Upper lobe of left lung (tissue), 6 donors: ENCODE measurements around the gene SGSH. TPM values are rescaled to one million over a fixed set of nuclear protein-coding genes. Genes with fewer than 3 reads are reported as not detected.
"Not testable (repeated sequence)": the region's sequence is repeated elsewhere in the genome, so short reads cannot be mapped to it uniquely, and the experiment has no call there.

Experiments used
- ATAC-seq, 2 donors: fragments of 200-7000 bp; cut with Tn5 transposase; one replicate each; pipeline ENCODE4 v1.9.1; 2022; ENCODE audit warnings: mild to moderate bottlenecking in 2 of 2, moderate library complexity in 2 of 2; ENCODE audit not compliant: low FRiP score in 2 of 2
- DNase-seq, 2 donors: peaks; one replicate each; pipeline ENCODE4 v3.0.0-alpha.2; 2019 to 2020
- H3K27ac ChIP-seq, 4 donors: fragments of 200-600 bp; sonication (generic); one replicate each; pipeline ENCODE4 v1.5.1; 2016 to 2019
- H3K27me3 ChIP-seq, 4 donors: fragments of 200-600 bp; sonication (generic); one replicate each; pipeline ENCODE4 v1.5.1; 2017 to 2019
- H3K36me3 ChIP-seq, 4 donors: fragments of 200-600 bp; sonication (generic); one replicate each; pipeline ENCODE4 v1.5.1; 2016 to 2019
- H3K4me1 ChIP-seq, 4 donors: fragments of 200-600 bp; sonication (generic); one replicate each; pipeline ENCODE4 v1.5.1; 2018 to 2019
- H3K4me3 ChIP-seq, 4 donors: fragments of 200-600 bp; sonication (generic); one replicate each; pipeline ENCODE4 v1.5.1; 2017 to 2019; ENCODE audit warnings: mild to moderate bottlenecking in 2 of 4, moderate library complexity in 1 of 4
- H3K9me3 ChIP-seq, 4 donors: fragments of 200-600 bp; sonication (generic); one replicate each; pipeline ENCODE4 v1.5.1; 2018 to 2019
- CTCF ChIP-seq, 6 experiments: fragments of 450-650 bp in 4 of 6; fragments of 200-600 bp in 2 of 6; sonication (generic) in 2 of 6; IDR thresholded peaks; one replicate each; pipeline ENCODE4 v1.5.1; 2016 to 2019; ENCODE audit warnings: antibody characterized with exemption in 6 of 6
- EP300 ChIP-seq, 4 donors: sonication (generic); formaldehyde crosslinking; IDR thresholded peaks; one replicate each; pipeline ENCODE4 v1.5.1; 2017; ENCODE audit warnings: antibody characterized with exemption in 4 of 4, control low read depth in 2 of 4
- POLR2A ChIP-seq, 4 donors: fragments of 450-650 bp; IDR thresholded peaks; one replicate each; pipeline ENCODE4 v1.5.1; 2016 to 2017; ENCODE audit warnings: antibody characterized with exemption in 4 of 4, mild to moderate bottlenecking in 2 of 4
- POLR2AphosphoS5 ChIP-seq, 2 donors: sonication (generic); formaldehyde crosslinking; IDR thresholded peaks; one replicate each; pipeline ENCODE4 v1.5.1; 2017; ENCODE audit warnings: antibody characterized with exemption in 2 of 2
- WGBS, 2 donors: methylation state at CpG; one replicate each; pipeline ENCODE4 v1.1.5; 2017 to 2018; 5-methylcytosine and 5-hydroxymethylcytosine counted together
- total RNA-seq, 6 donors: library from RNA; depleted of rRNA in 4 of 6; stranded (reverse); fragments of >200 nt in 4 of 6; gene quantifications; one replicate each; pipeline versions ENCODE4 v1.1.0 to v1.2.1, GENCODE V29; 2016 to 2021
- donor health status: DM: no; HTN: no; CAD: no; lungs with moderate emphysema.
- donor health status: DM: no; HTN: yes; CAD: no; lungs with severe emphysema.

SGSH gene
- total RNA-seq, 6 donors from 2014 or later: 36.3 to 264 (median 65.0) TPM

GRCh38 chr17:80202197-80202596 lies 17.9 kb downstream of the SGSH start:
- 89 to 92% methylated on average over 10 to 17 of the region's 17 CpGs for WGBS, 2 donors
- Histone ChIP-seq H3K4me3 (no peak overlapping the region), H3K9me3 (no peaks in the 10 kb centered on the region), H3K27ac (no peak overlapping the region), H3K4me1 (no peaks in the 10 kb centered on the region), H3K36me3 (peaks cover 0 to 3% (median 0%) of the 10 kb centered on the region in 4 donors), H3K27me3 (no peaks in the 10 kb centered on the region)
- ATAC-seq: no peak
- TF ChIP-seq EP300 (IDR thresholded peaks at IDR 0.05) (no peak), POLR2A (IDR thresholded peaks at IDR 0.05) (no peak), CTCF (IDR thresholded peaks at IDR 0.05) (no peak), POLR2AphosphoS5 (IDR thresholded peaks at IDR 0.05) (no peak)
- peak in 1 of 2 donors; percentile 61 for DNase-seq

DNA sequence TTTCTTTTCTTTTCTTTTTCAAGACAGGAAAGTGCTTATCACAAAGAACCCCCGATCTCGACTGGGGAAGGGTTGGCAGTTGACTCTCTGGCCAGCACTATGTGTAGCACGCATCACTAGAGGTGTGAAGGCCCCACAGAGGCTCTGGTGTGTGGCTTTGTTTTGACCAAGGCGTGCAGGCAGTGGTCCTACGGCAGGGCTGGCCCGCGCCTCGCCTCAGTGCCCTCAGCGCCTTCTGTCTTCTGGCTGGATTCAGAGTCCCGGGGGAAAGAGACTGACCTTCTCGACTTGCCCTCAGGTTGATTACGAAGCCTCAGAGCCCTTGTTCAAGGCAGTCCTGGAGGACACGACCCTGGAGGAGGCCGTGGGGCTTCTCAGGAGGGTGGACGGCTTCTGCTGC lies 18.7 kb downstream of the SGSH start:
- no peak overlapping the region for H3K4me3 ChIP-seq
- no peaks in the 10 kb centered on the region for H3K27me3 ChIP-seq
- TF ChIP-seq POLR2A (IDR thresholded peaks at IDR 0.05) (no peak), EP300 (IDR thresholded peaks at IDR 0.05) (no peak), CTCF (IDR thresholded peaks at IDR 0.05) (no peak), POLR2AphosphoS5 (IDR thresholded peaks at IDR 0.05) (no peak)
- no peaks in the 10 kb centered on the region for H3K4me1 ChIP-seq
- ATAC-seq: no peak
- no peak overlapping the region for H3K27ac ChIP-seq
- H3K9me3 ChIP-seq: no peaks in the 10 kb centered on the region
- DNase-seq: no peak
- WGBS, 2 donors: 91 to 94% methylated on average over 10 to 15 of the region's 15 CpGs
- peaks cover 0 to 3% (median 0%) of the 10 kb centered on the region in 4 donors for H3K36me3 ChIP-seq

DNA sequence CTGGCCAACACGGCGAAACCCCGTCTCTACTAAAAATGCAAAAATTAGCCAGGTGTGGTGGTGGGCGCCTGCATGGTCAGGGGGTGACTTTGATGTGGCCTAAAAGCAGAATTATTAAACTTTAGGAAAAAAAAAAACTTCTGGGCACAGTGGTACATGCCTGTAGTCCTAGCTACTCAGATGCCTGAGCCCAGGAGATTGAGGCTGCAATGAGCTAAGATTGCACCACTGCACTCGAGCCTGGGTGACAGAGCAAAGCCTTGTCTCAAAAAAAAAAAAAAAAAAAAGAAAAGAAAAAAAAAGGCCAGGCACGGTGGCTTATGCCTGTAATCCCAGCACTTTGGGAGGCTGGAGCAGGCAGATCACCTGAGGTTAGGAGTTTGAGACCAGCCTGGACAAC lies 20.8 kb downstream of the SGSH start:
- not testable (repeated sequence) for H3K9me3 ChIP-seq, H3K4me3 ChIP-seq, H3K27me3 ChIP-seq, H3K36me3 ChIP-seq, H3K4me1 ChIP-seq, ATAC-seq, DNase-seq, H3K27ac ChIP-seq
- WGBS, 2 donors: 77 to 78% methylated on average over 5 to 6 of the region's 6 CpGs

GRCh38 chr17:80198144-80198661 lies 21.9 kb downstream of the SGSH start:
- no peaks in the 10 kb centered on the region for H3K27me3 ChIP-seq
- no peaks in the 10 kb centered on the region for H3K4me1 ChIP-seq
- TF ChIP-seq POLR2AphosphoS5 (IDR thresholded peaks at IDR 0.05) (no peak), EP300 (IDR thresholded peaks at IDR 0.05) (no peak), POLR2A (IDR thresholded peaks at IDR 0.05) (no peak), CTCF (IDR thresholded peaks at IDR 0.05) (no peak)
- peak in 1 of 2 donors; percentile 81 for DNase-seq
- no peak overlapping the region for H3K4me3 ChIP-seq
- 63 to 81% methylated on average over 4 to 20 of the region's 27 CpGs for WGBS, 2 donors
- H3K27ac ChIP-seq: no peak overlapping the region
- H3K9me3 ChIP-seq: no peaks in the 10 kb centered on the region
- no peaks in the 10 kb centered on the region for H3K36me3 ChIP-seq
- no peak for ATAC-seq

- Histone ChIP-seq H3K4me3 (no peak overlapping the region), H3K4me1 (peaks cover 4 to 10% (median 8%) of the 10 kb centered on the region in 4 donors), H3K9me3 (no peaks in the 10 kb centered on the region), H3K36me3 (no peaks in the 10 kb centered on the region), H3K27me3 (no peaks in the 10 kb centered on the region), H3K27ac (no peak overlapping the region)
- 92 to 96% methylated on average over 5 to 7 of the region's 7 CpGs for WGBS, 2 donors
- ATAC-seq: no peak
- TF ChIP-seq POLR2A (IDR thresholded peaks at IDR 0.05): no peak
- no peak for TF ChIP-seq EP300 (IDR thresholded peaks at IDR 0.05)
- no peak for TF ChIP-seq CTCF (IDR thresholded peaks at IDR 0.05)
- no peak for TF ChIP-seq POLR2AphosphoS5 (IDR thresholded peaks at IDR 0.05)
- DNase-seq: no peak
These were observed 23.5 kb downstream of the SGSH start for GRCh38 chr17:80196652-80197051.
